Keratinocyte (primary cell): ENCODE measurements around the gene MXRA8. TPM values are rescaled to one million over a fixed set of nuclear protein-coding genes. Genes with fewer than 3 reads are reported as not detected.

Source experiments
- DNase-seq: peaks from one replicate; pipeline ENCODE4 v3.0.0-alpha.2; 2011; ENCODE audit warnings: low read depth, missing footprints, low spot score
- FAIRE-seq: peaks from 2 replicates; lab custom pipeline; 2011; peaks lifted over from hg19 to GRCh38; lab: Jason Lieb, UNC
- H2AFZ ChIP-seq: 2 replicates; pipeline ENCODE4 v1.6.0; 2012; ENCODE audit warnings: low read length, control low read depth, inconsistent platforms; ENCODE audit not compliant: control insufficient read depth
- H3K27ac ChIP-seq: 2 replicates; pipeline ENCODE4 v1.5.1; 2011; ENCODE audit warnings: low read length; ENCODE audit not compliant: control insufficient read depth, insufficient read depth
- H3K27me3 ChIP-seq: 3 replicates; pipeline ENCODE4 v1.6.0; 2011; ENCODE audit warnings: low read length; ENCODE audit not compliant: control insufficient read depth, insufficient read depth; ENCODE audit errors: extremely low read depth
- H3K36me3 ChIP-seq, 2 experiments: 2 replicates in 1 of 2; 3 replicates in 1 of 2; pipeline ENCODE4 v1.5.1; 2011; ENCODE audit warnings: low read length in 2 of 2, mild to moderate bottlenecking in 1 of 2; ENCODE audit not compliant: control insufficient read depth in 2 of 2, insufficient read depth in 2 of 2; ENCODE audit errors: extremely low read depth in 1 of 2
- H3K4me1 ChIP-seq: 3 replicates; pipeline ENCODE4 v1.5.1; 2011; ENCODE audit warnings: low read length; ENCODE audit not compliant: control insufficient read depth, insufficient read depth; ENCODE audit errors: extremely low read depth
- H3K4me2 ChIP-seq: 3 replicates; pipeline ENCODE4 v1.6.0; 2011; ENCODE audit warnings: low read depth, low read length; ENCODE audit not compliant: control insufficient read depth, insufficient read depth; ENCODE audit errors: extremely low read depth
- H3K4me3 ChIP-seq, 3 experiments: fragments of 200-600 bp in 1 of 3; sonication (generic) in 1 of 3; 2 replicates in 2 of 3; 3 replicates in 1 of 3; pipeline ENCODE4 v1.5.1; 2011 to 2016; ENCODE audit warnings: low read length in 3 of 3, mild to moderate bottlenecking in 3 of 3, control low read depth in 2 of 3, inconsistent platforms in 1 of 3, low read depth in 1 of 3, mixed read lengths in 1 of 3, mixed run types in 1 of 3, moderate library complexity in 1 of 3; ENCODE audit not compliant: control insufficient read depth in 2 of 3, insufficient read depth in 2 of 3; ENCODE audit errors: extremely low read depth in 1 of 3
- H3K79me2 ChIP-seq: 2 replicates; pipeline ENCODE4 v1.6.0; 2012; ENCODE audit warnings: low read length; ENCODE audit not compliant: control insufficient read depth, insufficient read depth
- H3K9ac ChIP-seq: 3 replicates; pipeline ENCODE4 v1.6.0; 2011; ENCODE audit warnings: low read length; ENCODE audit not compliant: control insufficient read depth, insufficient read depth; ENCODE audit errors: extremely low read depth
- H3K9me1 ChIP-seq: 3 replicates; pipeline ENCODE4 v1.6.0; 2011; ENCODE audit warnings: low read length; ENCODE audit not compliant: control insufficient read depth, insufficient read depth; ENCODE audit errors: extremely low read depth
- H3K9me3 ChIP-seq: 2 replicates; pipeline ENCODE4 v1.5.1; 2012; ENCODE audit warnings: low read depth, low read length; ENCODE audit not compliant: control insufficient read depth
- H4K20me1 ChIP-seq: 3 replicates; pipeline ENCODE4 v1.6.0; 2011; ENCODE audit warnings: low read length; ENCODE audit not compliant: control insufficient read depth, insufficient read depth; ENCODE audit errors: extremely low read depth
- EZH2 ChIP-seq: IDR thresholded peaks from one replicate; pipeline ENCODE4 v1.6.1; 2012; ENCODE audit warnings: inconsistent platforms, mild to moderate bottlenecking, low read length, moderate library complexity
- dilution Hi-C: fragments of 300-500 bp; cut with MboI; formaldehyde crosslinking; loops from one replicate; pipeline ENCODE4 v1.7.0; 2020; ENCODE audit warnings: low sequenced_read_pairs; ENCODE audit not compliant: extremely low pct_ligation_motif_present
- polyA plus RNA-seq, 5 experiments: library from polyadenylated mRNA; depleted of rRNA in 3 of 5; stranded (reverse) in 3 of 5; stranded (forward) in 1 of 5; unstranded in 1 of 5; fragments of >200 nt; gene quantifications; 1 replicate in 1 of 5; 2 replicates in 3 of 5; 3 replicates in 1 of 5; pipeline versions ENCODE4 v1.2.1 to v1.2.3, GENCODE V29; 2011 to 2012; ENCODE audit warnings: missing spikeins in 2 of 5, low read depth in 1 of 5, low replicate concordance in 1 of 5
- TF ChIP-seq, protein P1 (sequence below), 3 experiments: IDR thresholded peaks in 1 of 3; conservative IDR thresholded peaks in 1 of 3; optimal IDR thresholded peaks in 1 of 3; 2 replicates in 2 of 3; 3 replicates in 1 of 3; pipeline versions ENCODE3 to v1.5.1; 2011; ENCODE audit warnings: low read length in 3 of 3, mild to moderate bottlenecking in 3 of 3, moderate library complexity in 2 of 3, control low read depth in 1 of 3, inconsistent platforms in 1 of 3; ENCODE audit not compliant: insufficient read depth in 2 of 3; ENCODE audit errors: extremely low read depth in 1 of 3

The MXRA8 gene
- polyA plus RNA-seq, 1 donor (not counting 4 experiments of a cell fraction or from before 2014, with no cell fraction given) = not detected

DNA sequence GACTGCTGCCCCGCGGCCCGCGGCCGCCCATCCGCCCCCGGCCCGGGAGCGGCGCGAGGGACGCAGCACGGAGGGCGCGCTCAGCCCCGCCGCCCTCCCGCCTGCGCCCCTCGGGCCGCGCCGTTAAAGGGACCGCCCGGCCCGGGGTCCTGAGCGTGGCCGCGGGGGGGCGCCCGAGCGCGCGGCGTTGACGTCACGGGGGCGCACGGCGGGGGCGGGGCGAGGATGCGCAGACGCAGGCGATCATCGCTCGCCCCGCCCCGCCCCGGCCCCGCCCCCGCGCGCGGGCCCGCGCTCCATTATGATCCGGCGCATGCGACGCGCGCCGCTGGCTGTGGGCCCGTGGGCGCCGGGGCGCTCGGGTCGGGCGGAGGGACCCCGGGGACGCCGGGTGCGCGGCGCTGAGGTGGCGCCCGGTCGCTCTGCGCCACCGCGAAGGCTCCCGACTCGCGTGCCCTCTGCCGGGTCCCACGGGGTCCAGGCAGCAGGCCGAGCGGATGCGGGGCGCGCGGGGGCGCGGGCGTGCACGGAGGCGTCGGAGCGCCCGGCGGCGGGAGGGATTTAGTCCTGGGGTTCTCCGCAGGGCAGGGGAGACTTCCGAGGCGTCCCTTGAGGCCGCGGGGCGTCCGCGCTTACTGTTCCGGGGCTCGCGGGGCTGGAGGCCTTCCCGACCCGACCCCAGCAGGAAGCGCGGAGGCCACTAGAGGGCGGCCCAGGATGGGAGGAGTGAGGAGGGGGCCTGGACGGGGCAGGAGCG, 8.9 kb downstream of the MXRA8 start, which contains the start of gene DVL1:
Gene DVL1, minus strand, starts transcription at position 163 of the 757 bp plus-strand sequence. CDS start 353 bp downstream, outside the sequence.
- FAIRE-seq (no peak), DNase-seq (no peak)
- TF ChIP-seq EZH2 = no peak
- TF ChIP-seq, protein P1, sequence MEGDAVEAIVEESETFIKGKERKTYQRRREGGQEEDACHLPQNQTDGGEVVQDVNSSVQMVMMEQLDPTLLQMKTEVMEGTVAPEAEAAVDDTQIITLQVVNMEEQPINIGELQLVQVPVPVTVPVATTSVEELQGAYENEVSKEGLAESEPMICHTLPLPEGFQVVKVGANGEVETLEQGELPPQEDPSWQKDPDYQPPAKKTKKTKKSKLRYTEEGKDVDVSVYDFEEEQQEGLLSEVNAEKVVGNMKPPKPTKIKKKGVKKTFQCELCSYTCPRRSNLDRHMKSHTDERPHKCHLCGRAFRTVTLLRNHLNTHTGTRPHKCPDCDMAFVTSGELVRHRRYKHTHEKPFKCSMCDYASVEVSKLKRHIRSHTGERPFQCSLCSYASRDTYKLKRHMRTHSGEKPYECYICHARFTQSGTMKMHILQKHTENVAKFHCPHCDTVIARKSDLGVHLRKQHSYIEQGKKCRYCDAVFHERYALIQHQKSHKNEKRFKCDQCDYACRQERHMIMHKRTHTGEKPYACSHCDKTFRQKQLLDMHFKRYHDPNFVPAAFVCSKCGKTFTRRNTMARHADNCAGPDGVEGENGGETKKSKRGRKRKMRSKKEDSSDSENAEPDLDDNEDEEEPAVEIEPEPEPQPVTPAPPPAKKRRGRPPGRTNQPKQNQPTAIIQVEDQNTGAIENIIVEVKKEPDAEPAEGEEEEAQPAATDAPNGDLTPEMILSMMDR (optimal IDR thresholded peaks at IDR 0.05 in 1 of 3, IDR thresholded peaks at IDR 0.05 in 1 of 3, conservative IDR thresholded peaks at IDR 0.05 in 1 of 3; ENCODE audit: extremely low read depth in 1 of 3, insufficient read depth in 2 of 3, low read length in 3 of 3) = peak in 1 of 3 experiments; percentile 58
- H3K4me2 ChIP-seq = peak within 1 kb of the TSS; percentile 94
- H3K36me3 ChIP-seq = no peaks in the 10 kb centered on the region
- H3K27ac ChIP-seq = peak within 1 kb of the TSS; percentile 60
- dilution Hi-C loops = no loop called here
- peak within 1 kb of the TSS; percentile 83 for H3K9ac ChIP-seq
- peaks cover 45% of the 10 kb centered on the region for H3K79me2 ChIP-seq
- H3K27me3 ChIP-seq = peaks cover 3% of the 10 kb centered on the region
- peak within 1 kb of the TSS; percentile 72 to 95 (median 85) for H3K4me3 ChIP-seq
- H3K9me3 ChIP-seq = no peaks in the 10 kb centered on the region
- no peaks in the 10 kb centered on the region for H3K9me1 ChIP-seq
- H3K4me1 ChIP-seq = peaks cover 37% of the 10 kb centered on the region
- H4K20me1 ChIP-seq = no peaks in the 10 kb centered on the region
- H2AFZ ChIP-seq = peak within 1 kb of the TSS; percentile 6

DNA sequence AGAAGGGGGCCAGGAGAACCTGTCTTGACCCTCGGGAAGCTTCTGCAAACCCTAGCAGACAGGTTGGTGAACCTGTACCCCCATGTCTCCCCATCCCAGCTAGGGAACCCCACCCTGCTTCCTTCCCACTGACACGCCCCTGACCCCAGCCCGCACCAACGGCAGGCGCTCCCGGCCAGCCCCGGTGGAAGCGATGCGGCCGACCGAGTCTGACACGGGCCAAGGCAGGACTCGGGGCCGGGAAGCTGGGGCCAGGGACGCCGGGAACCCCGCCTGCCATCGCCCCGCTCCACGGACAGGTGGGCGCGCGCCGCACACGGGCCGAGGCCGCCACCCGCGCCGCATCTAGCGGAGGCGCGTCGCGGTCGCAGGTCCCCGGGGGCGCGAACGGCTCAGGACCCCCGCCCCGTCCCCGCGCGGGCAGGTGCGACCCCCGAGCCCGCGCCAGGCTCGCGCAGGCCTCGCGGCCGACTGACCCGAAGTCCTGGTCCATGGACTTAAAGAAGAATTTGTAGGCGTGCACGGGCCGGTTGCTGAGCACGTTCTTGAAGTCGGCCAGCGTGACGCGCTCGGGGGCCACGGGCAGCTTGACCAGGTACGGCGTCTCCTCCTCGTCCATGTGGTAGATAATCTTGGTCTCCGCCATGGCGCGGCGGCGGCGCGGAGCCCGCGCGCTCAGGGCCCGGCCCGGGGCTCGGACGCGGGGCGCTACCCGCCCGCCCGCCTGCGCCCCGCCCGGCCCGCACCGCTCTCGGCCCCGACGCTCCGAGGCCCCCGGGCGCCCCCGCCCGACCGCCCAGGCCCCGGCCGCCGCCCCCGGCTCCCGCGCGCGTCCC, 9.7 kb downstream of the MXRA8 start:
- Histone ChIP-seq H4K20me1 (no peaks in the 10 kb centered on the region), H3K4me3 (peak overlapping the region; percentile 72 to 95 (median 85)), H3K9me3 (no peaks in the 10 kb centered on the region), H3K79me2 (peaks cover 53% of the 10 kb centered on the region), H3K4me2 (peak overlapping the region; percentile 94), H3K9ac (peak overlapping the region; percentile 83), H3K36me3 (no peaks in the 10 kb centered on the region), H3K27me3 (no peaks in the 10 kb centered on the region), H3K4me1 (peaks cover 45% of the 10 kb centered on the region), H3K9me1 (no peaks in the 10 kb centered on the region), H3K27ac (peak overlapping the region; percentile 60), H2AFZ (no peak overlapping the region)
- FAIRE-seq (no peak), DNase-seq (no peak)
- no peak for TF ChIP-seq EZH2
- TF ChIP-seq, protein P1 (optimal IDR thresholded peaks at IDR 0.05 in 1 of 3, IDR thresholded peaks at IDR 0.05 in 1 of 3, conservative IDR thresholded peaks at IDR 0.05 in 1 of 3; ENCODE audit: extremely low read depth in 1 of 3, insufficient read depth in 2 of 3, low read length in 3 of 3) = no peak
- dilution Hi-C loops = no loop called here
